NCI-H1092 treated with DMSO at 0.1 percent for 48 hours (cell line): ENCODE data around the gene IL17RD.

ENCODE experiments used
- DNase-seq: peaks from one replicate; lab custom pipeline; 2025; lab: John Stamatoyannopoulos, UW

IL17RD gene

DNA sequence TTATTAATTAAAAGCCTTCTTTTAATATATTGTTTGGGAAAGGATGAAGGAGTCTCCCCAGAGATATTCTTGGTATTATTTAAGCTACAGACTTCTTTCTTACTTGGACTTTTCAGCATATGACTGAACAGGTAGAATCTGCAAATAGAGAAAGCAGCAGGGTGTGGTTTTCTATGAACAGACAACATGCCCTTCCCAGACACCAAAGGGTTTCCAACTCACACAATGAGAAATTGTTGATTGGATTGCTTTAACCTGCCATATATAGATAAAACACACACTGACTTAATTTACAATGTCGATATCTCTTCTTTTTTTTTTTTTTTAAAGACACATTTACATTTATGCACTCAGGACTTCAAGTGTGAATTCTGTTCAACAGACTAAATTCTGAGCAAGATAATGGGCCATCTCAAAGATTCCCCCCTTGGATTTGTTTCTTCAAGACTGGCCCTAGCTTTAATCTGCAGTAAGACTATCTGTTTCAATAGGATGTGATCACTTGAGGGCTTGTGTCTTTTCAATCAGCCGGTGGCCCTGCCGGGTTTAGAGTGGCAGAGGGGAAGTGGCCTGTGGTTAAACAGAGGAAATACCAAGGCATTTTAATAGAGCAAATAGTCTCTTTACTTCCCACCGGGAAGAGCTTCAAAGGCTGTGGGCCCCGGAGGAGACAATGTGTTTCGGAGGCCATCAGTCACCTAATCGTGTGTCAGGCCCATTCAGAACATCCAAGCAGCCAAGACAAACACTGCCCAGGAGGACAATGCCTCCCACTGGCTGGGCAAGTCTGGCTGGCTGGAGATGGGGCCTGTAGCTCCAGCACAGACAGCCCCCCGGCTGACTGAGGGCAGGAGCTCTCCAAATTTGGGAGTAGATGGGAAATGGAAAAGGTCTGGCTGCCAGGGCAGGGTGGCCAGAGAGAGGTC lies 6.1 kb downstream of the IL17RD start:
- no peak for DNase-seq

GRCh38 chr3:57158325-57158724 lies 6.8 kb downstream of the IL17RD start:
- DNase-seq = no peak

- no peak for DNase-seq
These were observed 7.6 kb downstream of the IL17RD start for GRCh38 chr3:57157545-57157944.

DNA sequence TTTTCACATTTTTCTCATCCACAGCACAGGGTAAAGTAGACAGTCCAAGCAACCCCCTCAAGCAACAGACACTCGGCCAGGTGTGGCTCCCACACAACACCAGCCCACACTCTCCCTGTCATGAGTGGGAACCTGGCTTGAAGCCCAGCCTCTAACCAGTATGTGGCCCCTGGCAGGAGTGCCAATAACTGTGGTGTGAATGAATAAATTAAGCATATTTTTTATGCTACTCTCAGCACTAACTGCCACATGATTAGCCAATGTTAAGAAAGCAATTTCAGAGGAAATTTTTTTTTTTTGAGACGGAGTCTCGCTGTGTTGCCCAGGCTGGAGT lies 9.9 kb downstream of the IL17RD start:
- DNase-seq = no peak

GRCh38 chr3:57154470-57155309 lies 10.5 kb downstream of the IL17RD start:
- DNase-seq = no peak

DNA sequence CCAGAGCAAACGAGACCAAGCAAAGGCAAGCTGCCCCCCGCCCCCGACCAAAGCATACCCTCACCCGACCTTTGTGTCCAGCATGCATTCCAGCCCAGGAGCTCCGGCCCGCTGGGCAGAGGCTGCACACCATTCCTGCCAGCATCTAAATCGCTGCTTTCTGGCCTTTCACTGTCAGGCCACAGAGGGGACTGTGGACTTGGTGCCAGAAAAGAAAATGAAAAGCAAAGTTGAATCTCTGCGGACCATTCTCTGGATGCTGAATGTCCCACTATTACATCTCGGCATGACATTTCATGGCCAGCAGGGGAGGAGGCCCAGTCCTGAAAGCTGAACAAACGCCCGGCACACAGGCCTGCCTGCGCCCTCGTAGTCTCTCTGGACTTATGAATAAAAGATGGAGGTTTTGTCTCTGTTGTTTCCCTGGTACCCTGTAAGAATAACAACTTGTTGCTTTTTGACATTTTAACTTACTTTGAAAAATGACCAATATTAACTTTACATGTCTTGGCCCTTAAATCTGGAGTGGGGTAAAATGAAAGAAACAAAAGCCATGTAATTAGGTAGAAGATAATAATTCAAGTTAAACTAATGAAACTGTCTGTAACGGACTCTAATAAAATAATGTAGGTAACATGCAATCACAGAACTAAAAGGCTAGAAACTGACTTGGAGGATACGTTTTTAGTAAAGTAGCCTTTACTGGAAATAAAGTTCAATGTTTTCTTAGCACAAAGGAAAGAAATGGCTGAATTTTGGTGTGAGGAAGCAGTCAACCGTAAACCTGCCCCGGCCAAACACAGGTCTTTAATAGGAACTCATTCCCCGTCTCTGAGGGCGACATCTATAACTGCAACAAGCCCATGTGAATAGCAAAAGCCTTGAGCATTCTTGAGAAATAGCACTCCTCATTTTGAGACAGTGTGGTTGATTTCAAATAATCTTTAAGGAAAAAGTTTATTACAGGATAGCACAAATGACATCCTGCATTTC lies 12.7 kb downstream of the IL17RD start:
- no peak for DNase-seq

DNA sequence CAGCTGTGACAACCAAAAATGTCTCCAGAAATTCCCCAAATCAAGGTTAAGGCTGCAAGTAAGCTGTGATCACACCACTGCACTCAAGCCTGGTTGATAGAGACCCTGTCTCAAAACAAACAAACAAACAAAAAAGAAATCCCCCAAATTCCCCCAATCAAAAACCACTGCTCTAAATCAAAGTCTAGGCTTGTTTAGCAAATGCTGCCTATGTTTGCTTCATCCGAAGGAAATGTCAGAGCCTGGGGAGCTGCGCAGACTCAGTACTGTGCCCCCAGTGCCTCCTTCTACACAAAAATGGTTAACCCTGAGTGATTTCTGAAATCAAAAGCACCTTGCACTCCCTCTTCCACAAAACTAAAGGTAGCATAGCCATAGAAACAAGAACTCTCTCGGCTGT lies 13.4 kb downstream of the IL17RD start:
- no peak for DNase-seq

DNA sequence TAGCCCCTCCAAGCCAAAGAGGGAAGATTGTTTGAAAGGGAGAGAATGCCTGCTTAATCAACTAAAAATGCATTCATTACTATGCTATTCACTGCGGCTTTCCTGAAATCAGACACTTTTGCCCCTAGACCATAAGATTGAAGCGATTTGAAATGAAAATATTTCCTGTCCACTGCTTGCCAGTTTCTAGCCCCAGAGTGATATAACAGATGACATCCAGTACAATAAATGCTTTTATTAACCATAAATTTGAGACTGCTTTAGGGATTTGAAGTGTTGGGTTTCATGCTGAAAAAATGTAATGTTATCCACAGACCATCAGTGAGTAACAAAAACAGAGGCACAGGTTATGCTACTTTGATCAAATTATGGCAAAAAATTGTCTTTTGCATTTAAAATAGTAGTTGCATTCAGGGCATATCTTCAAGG lies 14.1 kb downstream of the IL17RD start:
- DNase-seq = no peak

DNA sequence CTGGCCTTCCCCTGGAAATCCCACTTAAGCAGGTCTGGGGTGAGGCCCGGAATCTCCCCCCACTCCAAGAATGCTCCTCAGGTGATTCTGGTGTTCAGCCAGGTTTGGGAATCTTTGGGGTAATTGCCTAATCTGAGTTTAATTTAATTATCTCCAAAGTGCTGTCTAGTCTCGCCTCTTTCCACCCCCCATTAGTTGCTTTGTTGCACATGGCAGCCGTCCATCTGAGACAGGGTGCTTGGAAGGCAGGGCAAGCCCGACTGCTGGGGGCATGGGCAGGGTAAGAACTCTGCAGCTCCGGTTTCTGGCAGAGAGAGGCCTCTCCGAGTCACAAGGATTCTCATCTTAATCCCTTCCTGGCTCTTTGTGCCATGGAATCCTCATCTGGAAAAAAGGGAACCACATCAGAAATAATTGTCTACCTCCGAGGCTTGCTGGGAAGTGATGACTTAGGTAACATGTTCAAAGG lies 15.0 kb downstream of the IL17RD start:
- DNase-seq = no peak

DNA sequence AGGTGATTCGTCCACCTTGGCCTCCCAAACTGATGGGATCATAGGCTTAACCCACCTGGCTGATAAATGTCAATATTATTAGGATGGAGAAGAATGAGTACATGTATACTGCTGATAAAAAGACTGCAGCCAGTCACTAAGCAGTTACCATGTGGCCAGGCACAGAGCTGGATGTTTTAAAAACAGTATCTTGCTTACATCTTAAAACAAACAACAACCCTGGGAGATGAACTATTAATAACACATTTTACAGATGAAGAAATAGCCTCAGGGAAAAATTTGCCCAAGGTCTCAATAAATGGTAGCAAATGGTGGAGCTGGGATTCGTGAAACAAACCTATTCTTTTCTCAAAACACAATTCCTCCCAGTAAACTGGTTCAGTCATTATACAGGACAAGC lies 18.1 kb downstream of the IL17RD start:
- DNase-seq = no peak

DNA sequence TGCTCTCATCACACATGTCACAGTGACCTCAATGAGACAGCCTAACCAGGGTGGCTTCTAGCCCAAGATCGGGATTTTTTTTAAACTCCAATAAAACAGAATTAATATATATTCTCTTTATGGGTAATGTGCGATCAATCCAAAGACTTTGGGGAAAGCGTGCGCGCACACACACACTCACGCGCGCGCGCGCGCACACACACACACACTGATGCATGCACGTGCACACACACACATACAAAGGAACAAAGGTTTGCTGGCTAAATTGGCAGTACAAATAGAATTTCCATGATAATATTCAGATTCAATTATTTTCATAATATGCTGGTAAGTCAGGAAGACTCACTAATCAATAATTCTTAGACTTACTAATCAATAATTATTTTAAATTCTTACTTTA lies 19.3 kb downstream of the IL17RD start:
- no peak for DNase-seq

DNA sequence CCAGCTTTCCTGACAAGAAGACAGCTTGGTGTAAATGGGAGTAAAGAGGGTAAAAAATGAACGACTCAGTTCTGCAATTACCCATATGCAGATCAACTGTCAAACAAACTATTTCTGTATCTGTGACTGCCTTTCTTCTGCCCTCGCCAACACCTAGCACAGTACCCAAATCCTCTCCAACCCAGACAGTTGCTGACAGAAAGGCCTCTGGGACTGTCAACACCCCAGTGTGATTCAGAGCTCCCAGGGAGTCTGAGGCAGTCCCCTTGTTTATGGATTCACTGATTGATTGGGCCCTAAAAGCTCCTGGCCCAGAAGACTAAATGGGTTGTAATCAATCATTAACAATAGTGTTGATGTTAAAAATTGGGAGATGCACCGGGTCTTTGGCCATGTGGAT lies 20.2 kb downstream of the IL17RD start:
- no peak for DNase-seq

DNA sequence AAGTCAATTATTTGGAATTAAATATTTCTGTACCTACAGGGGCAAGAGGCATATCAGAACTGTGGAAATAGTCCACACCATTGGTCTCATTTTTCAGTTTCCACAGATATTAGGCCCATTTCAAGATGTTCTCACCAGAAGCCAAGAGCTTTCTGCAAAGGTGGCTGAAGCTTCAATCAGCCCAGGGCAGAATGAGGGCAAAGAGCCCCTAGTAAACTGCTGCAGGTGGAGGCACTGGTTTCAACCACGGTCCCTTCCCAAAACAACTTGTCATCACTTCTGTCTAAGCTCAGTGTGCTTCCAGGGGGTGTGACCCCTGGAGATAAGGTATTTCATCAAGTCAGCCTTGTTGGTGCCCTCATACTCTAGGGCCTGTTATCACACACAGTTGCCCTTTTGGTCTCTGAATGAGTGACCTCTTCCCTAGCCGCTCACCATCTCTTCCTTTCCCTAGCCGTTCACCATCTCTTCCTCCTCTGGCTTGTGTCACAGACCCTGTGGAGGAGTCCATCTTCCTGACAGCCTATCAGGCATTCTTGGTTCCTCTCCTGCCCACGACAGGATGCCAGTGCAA lies 21.2 kb downstream of the IL17RD start:
- DNase-seq = no peak

- no peak for DNase-seq
These were observed 22.8 kb downstream of the IL17RD start for GRCh38 chr3:57142411-57142723.

GRCh38 chr3:57141719-57142410 lies 23.3 kb downstream of the IL17RD start:
- DNase-seq = no peak

GRCh38 chr3:57140894-57141293 lies 24.3 kb downstream of the IL17RD start:
- no peak for DNase-seq

DNA sequence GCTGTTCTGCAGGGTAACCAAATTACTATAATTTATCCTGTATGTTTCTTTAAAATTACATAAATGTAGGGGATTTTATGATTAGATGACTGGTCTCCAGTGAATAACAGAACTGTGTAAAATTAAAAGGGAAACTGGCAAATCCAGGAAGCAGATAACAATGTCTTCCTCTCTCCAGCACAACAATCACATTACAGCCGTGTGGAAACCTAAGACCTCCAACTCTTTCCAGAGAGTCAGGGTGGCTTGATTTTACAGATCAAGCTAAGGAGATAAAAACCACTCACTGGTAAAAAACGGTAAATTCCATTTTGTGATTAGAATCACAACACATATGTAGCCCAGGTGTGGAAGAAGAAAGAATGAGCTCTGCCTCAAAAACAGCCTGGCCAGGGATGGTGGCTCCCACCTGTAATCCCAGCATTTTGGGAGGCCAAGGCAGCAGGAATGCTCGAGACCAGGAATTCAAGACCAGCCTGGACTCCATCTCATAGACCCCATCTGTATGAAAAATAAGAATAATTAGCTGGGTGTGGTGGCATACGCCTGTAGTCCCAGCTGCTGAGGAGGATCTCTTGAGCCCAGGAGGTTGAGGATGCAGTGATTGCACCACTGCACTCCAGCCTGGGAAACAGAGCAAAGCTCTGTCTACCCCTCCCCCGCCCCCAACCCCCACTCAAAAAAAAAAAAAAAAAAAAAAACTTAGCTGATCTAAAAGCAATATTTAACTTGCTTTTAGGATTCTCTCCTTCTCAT lies 29.0 kb downstream of the IL17RD start:
- no peak for DNase-seq

- DNase-seq = no peak
These were observed 32.0 kb downstream of the IL17RD start for GRCh38 chr3:57133157-57133556.

DNA sequence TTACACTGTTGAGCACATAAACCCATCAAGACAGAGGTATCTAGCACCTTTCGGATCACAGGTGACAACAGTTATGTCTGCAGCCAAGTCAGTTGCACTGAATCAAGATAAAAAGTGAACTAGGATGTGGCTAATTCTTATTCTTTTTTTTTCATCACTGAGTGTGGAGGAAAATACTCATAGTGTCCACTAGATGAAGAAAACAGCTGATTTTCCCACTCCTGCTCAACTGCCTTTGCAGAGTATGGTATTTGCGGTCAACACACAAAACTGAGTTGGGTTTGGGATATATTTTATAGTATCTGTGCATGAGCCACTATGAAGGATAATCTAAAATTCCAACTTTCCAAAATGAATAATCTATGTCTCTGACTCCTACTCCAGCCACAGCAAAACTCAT lies 32.5 kb downstream of the IL17RD start:
- DNase-seq = no peak

DNA sequence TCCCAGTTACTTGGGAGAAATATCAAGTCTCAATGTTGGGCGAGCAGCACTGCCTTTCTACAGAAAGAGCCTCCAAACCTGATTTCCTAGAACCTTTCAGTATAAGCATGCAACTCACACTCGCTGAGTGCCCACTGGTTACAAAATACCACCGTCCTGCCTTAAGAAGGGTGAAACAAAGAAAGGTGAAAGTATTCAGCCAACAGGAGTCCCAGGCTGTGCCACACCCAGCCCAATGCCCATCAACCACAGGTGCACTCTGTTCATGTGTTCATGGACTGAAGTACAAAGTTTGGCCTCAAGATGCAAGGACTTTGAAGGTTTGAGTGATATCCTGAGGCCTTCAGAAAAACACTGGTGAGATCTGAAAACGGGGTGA lies 34.0 kb downstream of the IL17RD start:
- no peak for DNase-seq
